SK-N-SH (cell line): ENCODE data around the gene TNNT2. TPM values are rescaled to one million over a fixed set of nuclear protein-coding genes. Genes with fewer than 3 reads are reported as not detected.

Experiments
- CTCF ChIA-PET: fragments of 300-600, 350-600 bp; formaldehyde crosslinking; extraction: SDS; loops from one replicate; lab custom pipeline; 2021; lab: Yijun Ruan, JAX
- POLR2A ChIA-PET: fragments of 350-600 bp; sonication (Branson Sonifier 250); formaldehyde crosslinking; extraction: SDS; loops from one replicate; lab custom pipeline; 2020; ENCODE audit warnings: antibody characterized with exemption, inconsistent platforms; lab: Yijun Ruan, JAX
- DNase-seq: peaks from one replicate; pipeline ENCODE4 v3.0.0; 2012
- H2AFZ ChIP-seq: fragments of 200-600 bp; sonication (generic); 2 replicates; pipeline ENCODE4 v1.8.1; 2016; ENCODE audit warnings: antibody characterized with exemption, mild to moderate bottlenecking, low read depth
- H3F3A ChIP-seq: fragments of 200-600 bp; sonication (generic); replicated peaks from 2 replicates; pipeline ENCODE3; 2016; ENCODE audit warnings: antibody characterized with exemption, mild to moderate bottlenecking; ENCODE audit not compliant: insufficient read depth
- H3K27ac ChIP-seq, 2 experiments: fragments of 200-500 bp in 1 of 2; fragments of 200-600 bp in 1 of 2; sonication (Bioruptor generic) in 1 of 2; sonication (generic), shearing (Covaris generic) in 1 of 2; 2 replicates each; pipeline versions ENCODE4 v1.5.1 to v1.6.1; 2014 to 2016; ENCODE audit warnings: low read depth in 2 of 2, inconsistent platforms in 1 of 2, low read length in 1 of 2, mild to moderate bottlenecking in 1 of 2, mixed read lengths in 1 of 2
- H3K27me3 ChIP-seq: fragments of 200-600 bp; sonication (generic), shearing (Covaris generic); 2 replicates; pipeline ENCODE4 v1.6.1; 2016; ENCODE audit warnings: mixed run types; ENCODE audit not compliant: insufficient read depth
- H3K36me3 ChIP-seq, 2 experiments: fragments of 200-500 bp in 1 of 2; fragments of 200-600 bp in 1 of 2; sonication (Bioruptor generic) in 1 of 2; sonication (generic) in 1 of 2; replicated peaks in 1 of 2; 2 replicates each; pipeline versions ENCODE3 to v1.5.1; 2014 to 2016; ENCODE audit warnings: low read length in 1 of 2, mild to moderate bottlenecking in 1 of 2; ENCODE audit not compliant: insufficient read depth in 2 of 2, control insufficient read depth in 1 of 2
- H3K4me1 ChIP-seq, 2 experiments: fragments of 200-500 bp in 1 of 2; fragments of 200-600 bp in 1 of 2; sonication (Bioruptor generic) in 1 of 2; sonication (generic), shearing (Covaris generic) in 1 of 2; 2 replicates each; pipeline versions ENCODE4 v1.5.1 to v1.6.1; 2014 to 2016; ENCODE audit warnings: low read depth in 1 of 2, low read length in 1 of 2, mixed run types in 1 of 2; ENCODE audit not compliant: insufficient read depth in 2 of 2, control insufficient read depth in 1 of 2
- H3K4me2 ChIP-seq: fragments of 200-600 bp; sonication (generic), shearing (Covaris generic); 2 replicates; pipeline ENCODE4 v1.6.1; 2017; ENCODE audit warnings: mixed run types
- H3K4me3 ChIP-seq, 2 experiments: fragments of 200-500 bp in 1 of 2; fragments of 200-600 bp in 1 of 2; sonication (Bioruptor generic) in 1 of 2; sonication (generic), shearing (Covaris generic) in 1 of 2; 2 replicates each; pipeline versions ENCODE4 v1.5.1 to v1.8.1; 2014 to 2016; ENCODE audit warnings: low read depth in 2 of 2, inconsistent platforms in 1 of 2, low read length in 1 of 2, mild to moderate bottlenecking in 1 of 2, mixed read lengths in 1 of 2, moderate library complexity in 1 of 2
- H3K79me2 ChIP-seq: fragments of 200-600 bp; sonication (generic); 2 replicates; pipeline ENCODE4 v1.8.1; 2017; ENCODE audit warnings: mild to moderate bottlenecking; ENCODE audit not compliant: insufficient read depth
- H3K9ac ChIP-seq: fragments of 200-600 bp; sonication (generic); 2 replicates; pipeline ENCODE4 v1.6.1; 2017; ENCODE audit warnings: mixed run types
- H3K9me2 ChIP-seq: fragments of 200-600 bp; sonication (generic); 2 replicates; pipeline ENCODE4 v1.6.1; 2017; ENCODE audit warnings: mixed run types
- H3K9me3 ChIP-seq: fragments of 200-600 bp; sonication (generic); 2 replicates; pipeline ENCODE4 v1.6.1; 2017; ENCODE audit warnings: mixed run types, mild to moderate bottlenecking, moderate library complexity
- H4K20me1 ChIP-seq: fragments of 200-600 bp; sonication (generic); 2 replicates; pipeline ENCODE4 v1.6.1; 2017; ENCODE audit warnings: mild to moderate bottlenecking, mixed run types; ENCODE audit not compliant: insufficient read depth
- ELF1 ChIP-seq: IDR thresholded peaks from 2 replicates; pipeline ENCODE4 v1.4.0; 2012
- EZH2phosphoT487 ChIP-seq: fragments of 200-600 bp; sonication (generic); IDR thresholded peaks from 2 replicates; pipeline ENCODE4 v1.6.1; 2017; ENCODE audit warnings: low read depth, mixed run types, mild to moderate bottlenecking, antibody characterized with exemption, moderate library complexity, borderline replicate concordance
- FOSL2 ChIP-seq: IDR thresholded peaks from 2 replicates; pipeline ENCODE4 v1.4.0; 2012; ENCODE audit warnings: low read depth, mild to moderate bottlenecking, moderate library complexity, borderline replicate concordance
- FOXJ3 ChIP-seq: sonication (generic); formaldehyde crosslinking; IDR thresholded peaks from 2 replicates; pipeline ENCODE4 v1.5.1; 2020; ENCODE audit warnings: mild to moderate bottlenecking, missing genetic modification reagents
- FOXM1 ChIP-seq: IDR thresholded peaks from 2 replicates; pipeline ENCODE4 v1.4.0; 2012; ENCODE audit warnings: low read depth, mild to moderate bottlenecking
- GABPA ChIP-seq: IDR thresholded peaks from 2 replicates; pipeline ENCODE4 v1.4.0; 2012; ENCODE audit warnings: low read depth, mild to moderate bottlenecking
- GATA2 ChIP-seq: sonication (generic); formaldehyde crosslinking; IDR thresholded peaks from 2 replicates; pipeline ENCODE4 v1.5.0; 2020; ENCODE audit warnings: mild to moderate bottlenecking, missing genetic modification reagents
- JUND ChIP-seq: IDR thresholded peaks from 2 replicates; pipeline ENCODE4 v1.4.0; 2012
- MEF2A ChIP-seq: IDR thresholded peaks from 2 replicates; pipeline ENCODE4 v1.4.0; 2012; ENCODE audit warnings: low read depth, borderline replicate concordance
- NFIC ChIP-seq: IDR thresholded peaks from 2 replicates; pipeline ENCODE4 v1.4.0; 2012; ENCODE audit warnings: borderline replicate concordance
- NRF1 ChIP-seq: IDR thresholded peaks from 2 replicates; pipeline ENCODE4 v1.6.1; 2012; ENCODE audit warnings: low read depth, mild to moderate bottlenecking, low read length
- RAD21 ChIP-seq: IDR thresholded peaks from 2 replicates; pipeline ENCODE4 v1.6.1; 2012; ENCODE audit warnings: mild to moderate bottlenecking, low read length
- SIN3A ChIP-seq: IDR thresholded peaks from 2 replicates; pipeline ENCODE4 v1.6.1; 2012; ENCODE audit warnings: low read depth, mild to moderate bottlenecking, low read length, moderate library complexity, borderline replicate concordance
- SMC3 ChIP-seq: IDR thresholded peaks from 2 replicates; pipeline ENCODE4 v1.6.1; 2012; ENCODE audit warnings: low read depth, low read length, improper control_type of control experiment
- TCF12 ChIP-seq: IDR thresholded peaks from 2 replicates; pipeline ENCODE4 v1.4.0; 2012
- WGBS: methylation state at CpG from one replicate; pipeline ENCODE4 v1.1.6; 2017; ENCODE audit warnings: low lambda C conversion rate; 5-methylcytosine and 5-hydroxymethylcytosine counted together
- polyA plus RNA-seq, 3 experiments: library from polyadenylated mRNA; depleted of rRNA; stranded (reverse); fragments of >200 nt; gene quantifications; 2 replicates each; pipeline ENCODE4 v1.2.3, GENCODE V29; 2012
- TF ChIP-seq, protein P1 (sequence below): IDR thresholded peaks from 2 replicates; pipeline ENCODE4 v1.6.1; 2012; ENCODE audit warnings: mild to moderate bottlenecking, low read depth, low read length, moderate library complexity
- TF ChIP-seq, protein P2 (sequence below): IDR thresholded peaks from 2 replicates; pipeline ENCODE4 v1.4.0; 2012; ENCODE audit warnings: low read depth, borderline replicate concordance
- TF ChIP-seq, protein P3 (sequence below): fragments of 200-600 bp; sonication (generic); IDR thresholded peaks from 2 replicates; pipeline ENCODE4 v1.6.1; 2017; ENCODE audit warnings: antibody characterized with exemption, mild to moderate bottlenecking, moderate library complexity
- TF ChIP-seq, protein P4 (sequence below): IDR thresholded peaks from 2 replicates; pipeline ENCODE4 v1.4.0; 2012; ENCODE audit warnings: low read depth
- TF ChIP-seq, protein P5 (sequence below): fragments of 150-350 bp; IDR thresholded peaks from 2 replicates; pipeline ENCODE4 v1.6.1; 2016; ENCODE audit warnings: mild to moderate bottlenecking, low read depth, low read length

Gene TNNT2
- polyA plus RNA-seq, 1 of the 3 experiments (the other 2 are of a cell fraction), result 0.33 TPM

DNA sequence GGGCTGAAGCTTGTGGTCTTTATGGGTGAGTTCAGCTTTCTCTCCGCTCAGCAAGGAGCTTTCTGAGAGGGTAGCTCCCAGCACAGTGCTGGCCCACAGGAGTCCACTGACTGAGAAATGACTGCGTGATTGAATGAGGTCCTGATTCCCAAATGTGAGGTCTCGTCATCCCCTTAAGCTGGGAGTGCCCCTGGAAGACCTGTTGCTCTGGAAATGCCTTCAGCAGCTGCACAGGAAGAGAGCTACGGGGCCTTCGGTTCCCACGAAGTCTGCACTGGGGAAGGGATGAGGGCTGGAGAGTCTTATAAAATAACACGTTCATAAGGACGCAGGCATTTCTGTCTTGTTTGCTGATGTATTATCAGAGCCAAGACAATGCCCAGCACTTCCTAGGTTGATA, 14.0 kb downstream of the TNNT2 start (continued):
- TF ChIP-seq GABPA, result no peak
- TF ChIP-seq, protein P1, sequence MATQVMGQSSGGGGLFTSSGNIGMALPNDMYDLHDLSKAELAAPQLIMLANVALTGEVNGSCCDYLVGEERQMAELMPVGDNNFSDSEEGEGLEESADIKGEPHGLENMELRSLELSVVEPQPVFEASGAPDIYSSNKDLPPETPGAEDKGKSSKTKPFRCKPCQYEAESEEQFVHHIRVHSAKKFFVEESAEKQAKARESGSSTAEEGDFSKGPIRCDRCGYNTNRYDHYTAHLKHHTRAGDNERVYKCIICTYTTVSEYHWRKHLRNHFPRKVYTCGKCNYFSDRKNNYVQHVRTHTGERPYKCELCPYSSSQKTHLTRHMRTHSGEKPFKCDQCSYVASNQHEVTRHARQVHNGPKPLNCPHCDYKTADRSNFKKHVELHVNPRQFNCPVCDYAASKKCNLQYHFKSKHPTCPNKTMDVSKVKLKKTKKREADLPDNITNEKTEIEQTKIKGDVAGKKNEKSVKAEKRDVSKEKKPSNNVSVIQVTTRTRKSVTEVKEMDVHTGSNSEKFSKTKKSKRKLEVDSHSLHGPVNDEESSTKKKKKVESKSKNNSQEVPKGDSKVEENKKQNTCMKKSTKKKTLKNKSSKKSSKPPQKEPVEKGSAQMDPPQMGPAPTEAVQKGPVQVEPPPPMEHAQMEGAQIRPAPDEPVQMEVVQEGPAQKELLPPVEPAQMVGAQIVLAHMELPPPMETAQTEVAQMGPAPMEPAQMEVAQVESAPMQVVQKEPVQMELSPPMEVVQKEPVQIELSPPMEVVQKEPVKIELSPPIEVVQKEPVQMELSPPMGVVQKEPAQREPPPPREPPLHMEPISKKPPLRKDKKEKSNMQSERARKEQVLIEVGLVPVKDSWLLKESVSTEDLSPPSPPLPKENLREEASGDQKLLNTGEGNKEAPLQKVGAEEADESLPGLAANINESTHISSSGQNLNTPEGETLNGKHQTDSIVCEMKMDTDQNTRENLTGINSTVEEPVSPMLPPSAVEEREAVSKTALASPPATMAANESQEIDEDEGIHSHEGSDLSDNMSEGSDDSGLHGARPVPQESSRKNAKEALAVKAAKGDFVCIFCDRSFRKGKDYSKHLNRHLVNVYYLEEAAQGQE, result no peak

DNA sequence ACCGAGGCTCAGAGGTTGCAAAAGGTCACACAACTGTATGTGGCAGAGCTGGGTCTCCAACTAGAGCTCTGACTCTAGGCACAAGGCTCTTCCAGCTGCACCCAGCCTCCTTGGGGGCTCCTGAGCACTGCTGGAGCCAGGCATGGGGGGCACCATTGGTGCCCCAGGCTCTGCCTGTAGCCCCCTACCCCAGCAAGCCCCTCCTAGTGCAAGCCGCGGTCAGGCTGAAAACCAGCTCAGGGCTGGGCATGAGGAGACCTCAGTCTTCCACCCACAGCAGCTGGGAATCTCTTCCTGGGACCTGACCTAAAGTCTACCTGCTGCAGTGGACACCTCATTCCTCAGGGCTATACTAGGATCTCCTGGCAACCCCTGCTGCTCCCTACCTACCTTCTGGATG, 14.6 kb downstream of the TNNT2 start:
- Histone ChIP-seq H3K4me2 (no peak overlapping the region), H3K9me2 (no peaks in the 10 kb centered on the region), H3K36me3 (no peaks in the 10 kb centered on the region), H3K79me2 (no peaks in the 10 kb centered on the region), H2AFZ (no peak overlapping the region), H3K9me3 (no peaks in the 10 kb centered on the region), H3F3A (no peaks in the 10 kb centered on the region), H3K27me3 (peaks cover 4% of the 10 kb centered on the region; the same call in 1 of the 2 replicates), H4K20me1 (no peaks in the 10 kb centered on the region)
- CTCF ChIA-PET, result interaction anchor here (0.7 to 17.5 kb wide), 15 partner anchors 8 to 148 kb away, joined by 3 to 329 read pairs (median 19); partner anchors contain the start of gene TNNT2
- no peak for DNase-seq
- POLR2A ChIA-PET, result no interaction called here
- TF ChIP-seq TCF12 (no peak), FOSL2 (no peak), FOXJ3 (CRISPR knock-in tag) (no peak), NFIC (no peak), SIN3A (no peak), MEF2A (no peak), FOXM1 (no peak), GATA2 (CRISPR knock-in tag) (no peak), SMC3 (no peak), JUND (no peak), ELF1 (no peak), RAD21 (no peak), EZH2phosphoT487 (no peak), NRF1 (no peak)
- TF ChIP-seq, protein P2, sequence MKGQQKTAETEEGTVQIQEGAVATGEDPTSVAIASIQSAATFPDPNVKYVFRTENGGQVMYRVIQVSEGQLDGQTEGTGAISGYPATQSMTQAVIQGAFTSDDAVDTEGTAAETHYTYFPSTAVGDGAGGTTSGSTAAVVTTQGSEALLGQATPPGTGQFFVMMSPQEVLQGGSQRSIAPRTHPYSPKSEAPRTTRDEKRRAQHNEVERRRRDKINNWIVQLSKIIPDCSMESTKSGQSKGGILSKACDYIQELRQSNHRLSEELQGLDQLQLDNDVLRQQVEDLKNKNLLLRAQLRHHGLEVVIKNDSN, result no peak
- TF ChIP-seq, protein P3, sequence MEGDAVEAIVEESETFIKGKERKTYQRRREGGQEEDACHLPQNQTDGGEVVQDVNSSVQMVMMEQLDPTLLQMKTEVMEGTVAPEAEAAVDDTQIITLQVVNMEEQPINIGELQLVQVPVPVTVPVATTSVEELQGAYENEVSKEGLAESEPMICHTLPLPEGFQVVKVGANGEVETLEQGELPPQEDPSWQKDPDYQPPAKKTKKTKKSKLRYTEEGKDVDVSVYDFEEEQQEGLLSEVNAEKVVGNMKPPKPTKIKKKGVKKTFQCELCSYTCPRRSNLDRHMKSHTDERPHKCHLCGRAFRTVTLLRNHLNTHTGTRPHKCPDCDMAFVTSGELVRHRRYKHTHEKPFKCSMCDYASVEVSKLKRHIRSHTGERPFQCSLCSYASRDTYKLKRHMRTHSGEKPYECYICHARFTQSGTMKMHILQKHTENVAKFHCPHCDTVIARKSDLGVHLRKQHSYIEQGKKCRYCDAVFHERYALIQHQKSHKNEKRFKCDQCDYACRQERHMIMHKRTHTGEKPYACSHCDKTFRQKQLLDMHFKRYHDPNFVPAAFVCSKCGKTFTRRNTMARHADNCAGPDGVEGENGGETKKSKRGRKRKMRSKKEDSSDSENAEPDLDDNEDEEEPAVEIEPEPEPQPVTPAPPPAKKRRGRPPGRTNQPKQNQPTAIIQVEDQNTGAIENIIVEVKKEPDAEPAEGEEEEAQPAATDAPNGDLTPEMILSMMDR, result no peak
- TF ChIP-seq, protein P4, sequence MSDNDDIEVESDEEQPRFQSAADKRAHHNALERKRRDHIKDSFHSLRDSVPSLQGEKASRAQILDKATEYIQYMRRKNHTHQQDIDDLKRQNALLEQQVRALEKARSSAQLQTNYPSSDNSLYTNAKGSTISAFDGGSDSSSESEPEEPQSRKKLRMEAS, result no peak
- TF ChIP-seq, protein P1, result no peak
- TF ChIP-seq, protein P5, sequence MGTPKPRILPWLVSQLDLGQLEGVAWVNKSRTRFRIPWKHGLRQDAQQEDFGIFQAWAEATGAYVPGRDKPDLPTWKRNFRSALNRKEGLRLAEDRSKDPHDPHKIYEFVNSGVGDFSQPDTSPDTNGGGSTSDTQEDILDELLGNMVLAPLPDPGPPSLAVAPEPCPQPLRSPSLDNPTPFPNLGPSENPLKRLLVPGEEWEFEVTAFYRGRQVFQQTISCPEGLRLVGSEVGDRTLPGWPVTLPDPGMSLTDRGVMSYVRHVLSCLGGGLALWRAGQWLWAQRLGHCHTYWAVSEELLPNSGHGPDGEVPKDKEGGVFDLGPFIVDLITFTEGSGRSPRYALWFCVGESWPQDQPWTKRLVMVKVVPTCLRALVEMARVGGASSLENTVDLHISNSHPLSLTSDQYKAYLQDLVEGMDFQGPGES, result no peak
- TF ChIP-seq, all 33 proteins: peak for 0
- H3K4me1 ChIP-seq, result peaks cover 0 to 5% of the 10 kb centered on the region in 2 experiments; a peak in 1 of 4 replicates
- WGBS, result 43% methylated on average over 1 of the region's 3 CpGs
- H3K4me3 ChIP-seq, result no peak overlapping the region
- H3K9ac ChIP-seq, result no peak overlapping the region
- H3K27ac ChIP-seq, result no peak overlapping the region
